H1 (cell line): ENCODE results near the gene WNT3A. TPM values are rescaled to one million over a fixed set of nuclear protein-coding genes. Genes with fewer than 3 reads are reported as not detected.

Experiments used
- CTCF ChIA-PET: fragments of 300-600 bp; sonication (Branson Sonifier 250); formaldehyde crosslinking; loops from one replicate; lab custom pipeline; 2021; ENCODE audit not compliant: partially characterized antibody; lab: Charles Lee
- POLR2A ChIA-PET: fragments of 300-600 bp; sonication (Branson Sonifier 250); formaldehyde crosslinking; loops from one replicate; lab custom pipeline; 2021; ENCODE audit warnings: inconsistent platforms; ENCODE audit not compliant: partially characterized antibody; lab: Charles Lee
- DNase-seq, 2 experiments: peaks; one replicate each; pipeline versions ENCODE4 v3.0.0 to v3.0.0-alpha.2; 2010 to 2022; ENCODE audit warnings: low spot score in 2 of 2, low read depth in 1 of 2, mixed read lengths in 1 of 2
- FAIRE-seq: peaks from 2 replicates; lab custom pipeline; 2011; peaks lifted over from hg19 to GRCh38; lab: Jason Lieb, UNC
- H2AFZ ChIP-seq: 2 replicates; pipeline ENCODE4 v1.8.1; 2012; ENCODE audit warnings: low read length, inconsistent platforms
- H2AK5ac ChIP-seq: 2 replicates; pipeline ENCODE4 v1.6.1; 2013; ENCODE audit warnings: low read depth, low read length
- H2BK120ac ChIP-seq: replicated peaks from 2 replicates; pipeline ENCODE3; 2013; ENCODE audit warnings: low read depth, low read length, inconsistent platforms
- H2BK12ac ChIP-seq: 2 replicates; pipeline ENCODE4 v1.6.1; 2013; ENCODE audit warnings: low read depth, low read length
- H2BK15ac ChIP-seq: 2 replicates; pipeline ENCODE4 v1.6.1; 2013; ENCODE audit warnings: low read length
- H2BK20ac ChIP-seq: 2 replicates; pipeline ENCODE4 v1.6.1; 2013; ENCODE audit warnings: low read length
- H2BK5ac ChIP-seq: 2 replicates; pipeline ENCODE4 v1.6.1; 2013; ENCODE audit warnings: low read depth, low read length
- H3K14ac ChIP-seq: 2 replicates; pipeline ENCODE4 v1.6.1; 2013; ENCODE audit warnings: inconsistent platforms; ENCODE audit not compliant: insufficient read length
- H3K18ac ChIP-seq: 2 replicates; pipeline ENCODE4 v1.6.1; 2013; ENCODE audit warnings: low read length; ENCODE audit errors: extremely low read depth
- H3K23ac ChIP-seq: 2 replicates; pipeline ENCODE4 v1.6.1; 2013; ENCODE audit warnings: inconsistent platforms; ENCODE audit not compliant: insufficient read length
- H3K23me2 ChIP-seq: 2 replicates; pipeline ENCODE4 v1.6.1; 2013; ENCODE audit warnings: low read depth, low read length
- H3K27ac ChIP-seq: 2 replicates; pipeline ENCODE4 v1.6.1; 2011; ENCODE audit warnings: low read depth, low read length, inconsistent platforms
- H3K27me3 ChIP-seq, 4 experiments: replicated peaks in 1 of 4; 1 replicate in 1 of 4; 2 replicates in 3 of 4; pipeline versions ENCODE4 v1.6.1 to v1.8.1; 2011 to 2013; ENCODE audit warnings: low read length in 3 of 4, mild to moderate bottlenecking in 3 of 4, inconsistent platforms in 2 of 4, mixed read lengths in 2 of 4, moderate library complexity in 1 of 4; ENCODE audit not compliant: control insufficient read depth in 3 of 4, insufficient read depth in 3 of 4; ENCODE audit errors: extremely low read depth in 1 of 4
- H3K36me3 ChIP-seq, 4 experiments: 2 replicates each; pipeline versions ENCODE4 v1.6.1 to v1.8.1; 2011 to 2013; ENCODE audit warnings: mild to moderate bottlenecking in 4 of 4, low read length in 3 of 4, moderate library complexity in 2 of 4, control low read depth in 1 of 4, inconsistent platforms in 1 of 4; ENCODE audit not compliant: insufficient read depth in 4 of 4, control insufficient read depth in 2 of 4
- H3K4ac ChIP-seq: replicated peaks from 2 replicates; pipeline ENCODE3; 2013; ENCODE audit warnings: low read length, low read depth, mixed read lengths, inconsistent platforms; ENCODE audit not compliant: insufficient read length
- H3K4me1 ChIP-seq, 4 experiments: replicated peaks in 1 of 4; 1 replicate in 1 of 4; 2 replicates in 3 of 4; pipeline versions ENCODE4 v1.6.1 to v1.8.1; 2011 to 2013; ENCODE audit warnings: low read length in 3 of 4, inconsistent platforms in 2 of 4, mixed read lengths in 1 of 4; ENCODE audit not compliant: insufficient read depth in 4 of 4, control insufficient read depth in 3 of 4
- H3K4me2 ChIP-seq, 2 experiments: 2 replicates each; pipeline versions ENCODE4 v1.6.1 to v1.8.1; 2011 to 2013; ENCODE audit warnings: low read depth in 2 of 2, low read length in 2 of 2, control low read depth in 1 of 2, inconsistent platforms in 1 of 2, mild to moderate bottlenecking in 1 of 2; ENCODE audit not compliant: insufficient read depth in 1 of 2
- H3K4me3 ChIP-seq, 4 experiments: fragments of 200-600, 300-600 bp in 1 of 4; sonication (generic), shearing (Covaris generic), sonication (Bioruptor Twin) in 1 of 4; 2 replicates each; pipeline versions ENCODE4 v1.5.1 to v1.8.1; 2011 to 2016; ENCODE audit warnings: low read length in 4 of 4, low read depth in 3 of 4, control low read depth in 2 of 4, inconsistent platforms in 2 of 4, mild to moderate bottlenecking in 2 of 4, mixed read lengths in 1 of 4, moderate library complexity in 1 of 4; ENCODE audit not compliant: insufficient read depth in 2 of 4; ENCODE audit errors: extremely low read depth in 1 of 4
- H3K56ac ChIP-seq: replicated peaks from 2 replicates; pipeline ENCODE3; 2013; ENCODE audit warnings: low read depth, mild to moderate bottlenecking, mixed read lengths, low read length, inconsistent platforms; ENCODE audit not compliant: insufficient read length
- H3K79me1 ChIP-seq: 2 replicates; pipeline ENCODE4 v1.6.1; 2013; ENCODE audit warnings: low read depth, low read length, control low read depth
- H3K79me2 ChIP-seq, 2 experiments: 2 replicates each; pipeline versions ENCODE4 v1.6.1 to v1.8.1; 2012 to 2013; ENCODE audit warnings: low read length in 2 of 2, mild to moderate bottlenecking in 2 of 2, inconsistent platforms in 1 of 2; ENCODE audit not compliant: insufficient read depth in 2 of 2, control insufficient read depth in 1 of 2
- H3K9ac ChIP-seq, 4 experiments: replicated peaks in 1 of 4; 1 replicate in 1 of 4; 2 replicates in 3 of 4; pipeline versions ENCODE4 v1.6.1 to v1.8.1; 2011 to 2013; ENCODE audit warnings: low read depth in 3 of 4, low read length in 3 of 4, control low read depth in 2 of 4, mild to moderate bottlenecking in 2 of 4, moderate library complexity in 2 of 4, inconsistent platforms in 1 of 4; ENCODE audit errors: extremely low read depth in 1 of 4
- H3K9me3 ChIP-seq, 2 experiments: 2 replicates each; pipeline versions ENCODE4 v1.6.1 to v1.8.1; 2012 to 2013; ENCODE audit warnings: mild to moderate bottlenecking in 2 of 2, moderate library complexity in 2 of 2, control low read depth in 1 of 2, inconsistent platforms in 1 of 2, low read depth in 1 of 2, low read length in 1 of 2, mixed read lengths in 1 of 2; ENCODE audit not compliant: insufficient read depth in 2 of 2
- H4K20me1 ChIP-seq, 2 experiments: replicated peaks in 1 of 2; 2 replicates each; pipeline versions ENCODE3 to v1.8.1; 2011 to 2013; ENCODE audit warnings: inconsistent platforms in 2 of 2, low read length in 2 of 2, mild to moderate bottlenecking in 1 of 2; ENCODE audit not compliant: insufficient read depth in 2 of 2, control insufficient read depth in 1 of 2
- H4K5ac ChIP-seq: 2 replicates; pipeline ENCODE4 v1.6.1; 2013; ENCODE audit warnings: low read length, low read depth, mixed read lengths, inconsistent platforms; ENCODE audit not compliant: insufficient read length
- H4K8ac ChIP-seq: 2 replicates; pipeline ENCODE4 v1.8.0; 2013; ENCODE audit warnings: mild to moderate bottlenecking, moderate library complexity, low read length, inconsistent platforms; ENCODE audit not compliant: insufficient read depth; ENCODE audit errors: extremely low read depth
- H4K91ac ChIP-seq: replicated peaks from 2 replicates; pipeline ENCODE3; 2013; ENCODE audit warnings: low read length, mixed read lengths, inconsistent platforms; ENCODE audit not compliant: insufficient read length
- ASH2L ChIP-seq: fragments of 200-600, 300-600 bp; sonication (generic); IDR thresholded peaks from one replicate; pipeline ENCODE4 v1.7.1; 2017; ENCODE audit warnings: low read length
- GABPA ChIP-seq: IDR thresholded peaks from 2 replicates; pipeline ENCODE4 v1.6.1; 2011; ENCODE audit warnings: mild to moderate bottlenecking, low read length, moderate library complexity, borderline replicate concordance; ENCODE audit not compliant: insufficient read depth
- NRF1 ChIP-seq: IDR thresholded peaks from 2 replicates; pipeline ENCODE4 v1.6.1; 2011; ENCODE audit warnings: mild to moderate bottlenecking, low read depth, low read length, improper control_type of control experiment
- POLR2AphosphoS5 ChIP-seq: IDR thresholded peaks from 2 replicates; pipeline ENCODE4 v1.6.1; 2011; ENCODE audit warnings: low read depth, low read length
- POU5F1 ChIP-seq: IDR thresholded peaks from 2 replicates; pipeline ENCODE4 v1.6.1; 2011; ENCODE audit warnings: low read depth, mild to moderate bottlenecking, low read length, moderate library complexity
- SP1 ChIP-seq: IDR thresholded peaks from 2 replicates; pipeline ENCODE4 v1.6.1; 2011; ENCODE audit warnings: low read depth, low read length
- SP2 ChIP-seq: IDR thresholded peaks from 2 replicates; pipeline ENCODE4 v1.6.1; 2012; ENCODE audit warnings: mild to moderate bottlenecking, low read length, inconsistent platforms
- TEAD4 ChIP-seq: IDR thresholded peaks from 2 replicates; pipeline ENCODE4 v1.6.1; 2012; ENCODE audit warnings: low read depth, low read length, inconsistent platforms, mixed read lengths
- ZNF274 ChIP-seq: IDR thresholded peaks from 2 replicates; pipeline ENCODE4 v1.7.0; 2012; ENCODE audit warnings: low read length, borderline replicate concordance; ENCODE audit errors: extremely low read depth
- WGBS, 2 experiments: shearing (Covaris generic) in 1 of 2; methylation state at CpG; one replicate each; pipeline versions ENCODE4 v1.1.6 to v1.1.7; 2013 to 2015; ENCODE audit warnings: low lambda C conversion rate in 2 of 2, mixed read lengths in 2 of 2, inconsistent platforms in 1 of 2, low coverage in 1 of 2, missing lambda C conversion rate in 1 of 2; ENCODE audit not compliant: insufficient replicate concordance in 2 of 2, insufficient coverage in 1 of 2, insufficient read length in 1 of 2; ENCODE audit errors: extremely low coverage in 1 of 2, missing lambda C conversion rate in 1 of 2; 5-methylcytosine and 5-hydroxymethylcytosine counted together
- polyA plus RNA-seq, 7 experiments: library from polyadenylated mRNA; depleted of rRNA in 3 of 7; stranded (reverse) in 5 of 7; unstranded in 2 of 7; fragments of >200 nt in 5 of 7; fragments of 200-250 nt in 2 of 7; gene quantifications; 1 replicate in 5 of 7; 2 replicates in 1 of 7; 4 replicates in 1 of 7; pipeline versions ENCODE4 v1.2.1 to v1.2.3, GENCODE V29; 2011 to 2013; ENCODE audit warnings: missing spikeins in 2 of 7, mixed read lengths in 2 of 7
- total RNA-seq: library from RNA; stranded (reverse); fragmentation: NEBNext Ultra II Directional; extraction: Animal tissue kit (Norgen Biotek cat#: 25700); gene quantifications from 2 replicates; pipeline ENCODE4 v1.2.1, GENCODE V29; 2021

Gene WNT3A
- total and polyA plus RNA-seq, 2 of the 8 experiments (the other 6 are each of a cell fraction or from before 2014, with no cell fraction given), result 0.08 to 0.19 TPM

GRCh38 chr1:228070851-228071250 lies 64.1 kb downstream of the WNT3A start:
- no peak overlapping the region for H2AFZ ChIP-seq
- no peak overlapping the region for H2AK5ac ChIP-seq
- H2BK5ac ChIP-seq, result no peak overlapping the region
- H3K18ac ChIP-seq, result no peak overlapping the region
- H3K79me2 ChIP-seq, result no peaks in the 10 kb centered on the region
- no peak overlapping the region for H4K5ac ChIP-seq
- H4K91ac ChIP-seq, result no peak overlapping the region
- WGBS, 2 experiments, result 65 to 100% methylated on average over 2 to 3 of the region's 3 CpGs
- no peak overlapping the region for H4K8ac ChIP-seq
- FAIRE-seq, result no peak
- H3K79me1 ChIP-seq, result no peaks in the 10 kb centered on the region
- no peak overlapping the region for H3K27ac ChIP-seq
- peaks cover 33 to 91% (median 85%) of the 10 kb centered on the region in 4 experiments for H3K27me3 ChIP-seq
- no peak overlapping the region for H3K56ac ChIP-seq
- POLR2A ChIA-PET, result no interaction called here
- peaks cover 26% of the 10 kb centered on the region; the same call in 1 of the 2 replicates for H3K23me2 ChIP-seq
- H4K20me1 ChIP-seq, result peaks cover 3 to 16% of the 10 kb centered on the region in 2 experiments
- CTCF ChIA-PET, result no interaction called here
- H3K23ac ChIP-seq, result no peak overlapping the region
- no peak overlapping the region for H3K4ac ChIP-seq
- H3K36me3 ChIP-seq, result no peaks in the 10 kb centered on the region
- TF ChIP-seq ZNF274 (peak; percentile 46), TEAD4 (no peak), ASH2L (no peak), SP2 (no peak), NRF1 (no peak), SP1 (no peak), POU5F1 (no peak), POLR2AphosphoS5 (peak; percentile 74; the same call in 1 of the 2 replicates), GABPA (no peak)
- H2BK120ac ChIP-seq, result no peak overlapping the region
- no peak overlapping the region for H2BK20ac ChIP-seq
- H2BK15ac ChIP-seq, result no peak overlapping the region
- H3K9me3 ChIP-seq, result no peaks in the 10 kb centered on the region
- peaks cover 0 to 8% (median 0%) of the 10 kb centered on the region in 4 experiments; a peak in 2 of 7 replicates for H3K4me1 ChIP-seq
- H2BK12ac ChIP-seq, result no peak overlapping the region
- DNase-seq, result no peak
- no peak overlapping the region for H3K4me3 ChIP-seq
- no peak overlapping the region for H3K14ac ChIP-seq
- no peak overlapping the region for H3K9ac ChIP-seq
- no peak overlapping the region for H3K4me2 ChIP-seq
